Stimulated activated CD8-positive, alpha-beta memory T cell treated with anti-CD3 and anti-CD28 coated beads, Interleukin-12 subunit alpha, Interleukin-12 subunit beta, amount 100 ng/mL, for 4 hours (primary cell): ENCODE data around the gene LRRFIP1.
"Not testable (repeated sequence)": the region's sequence is repeated elsewhere in the genome, so short reads cannot be mapped to it uniquely, and the experiment has no call there.

ENCODE experiments used
- DNase-seq: peaks from one replicate; pipeline ENCODE4 v3.0.0-alpha.2; 2020; ENCODE audit warnings: low read depth

LRRFIP1 gene

GRCh38 chr2:237664151-237664550 is 36.8 kb downstream of the LRRFIP1 start:
- DNase-seq = no peak

GRCh38 chr2:237665713-237666143 is 38.3 kb downstream of the LRRFIP1 start:
- no peak for DNase-seq

DNA sequence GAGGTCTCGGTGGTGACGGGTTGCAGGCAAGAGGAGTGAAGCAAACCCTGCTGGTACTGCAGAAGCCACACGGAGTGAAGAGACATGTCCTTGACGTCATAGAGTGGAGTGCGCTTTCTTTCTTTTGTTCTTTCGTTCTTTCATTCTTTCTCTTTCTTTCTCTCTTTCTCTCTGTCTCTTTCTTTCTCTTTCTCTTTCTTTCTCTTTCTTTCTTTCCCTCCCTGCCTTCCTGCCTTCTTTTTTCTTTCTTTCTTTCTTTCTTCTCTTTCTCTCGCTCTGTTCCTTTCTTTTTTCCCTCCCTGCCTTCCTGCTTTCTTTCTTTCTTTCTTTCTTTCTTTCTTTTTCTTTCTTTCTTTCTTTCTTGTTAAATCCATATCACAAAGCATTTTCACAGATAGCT is 39.2 kb downstream of the LRRFIP1 start:
- no peak for DNase-seq

- DNase-seq = not testable (repeated sequence)
These were observed 39.7 kb downstream of the LRRFIP1 start for GRCh38 chr2:237667050-237667576.

DNA sequence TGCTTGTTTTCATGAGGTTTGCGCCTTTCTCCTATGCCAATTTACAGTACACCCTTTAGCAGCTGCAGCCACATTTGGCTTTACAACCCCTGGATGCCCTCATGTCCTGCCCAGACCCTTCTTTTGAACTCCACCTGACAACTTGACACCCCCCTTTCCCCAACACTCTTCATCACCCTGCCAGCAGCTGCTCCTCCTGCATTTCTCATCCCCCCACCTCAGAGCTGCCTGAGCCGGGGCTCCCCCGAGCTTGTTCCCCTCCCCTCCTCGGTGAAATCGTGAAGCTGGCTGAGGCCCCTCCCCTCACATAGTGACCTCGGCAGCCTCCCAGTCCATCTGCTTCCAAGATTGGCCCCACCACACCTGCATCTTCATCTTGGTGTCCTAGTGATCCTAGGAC is 40.5 kb downstream of the LRRFIP1 start:
- DNase-seq = no peak

DNA sequence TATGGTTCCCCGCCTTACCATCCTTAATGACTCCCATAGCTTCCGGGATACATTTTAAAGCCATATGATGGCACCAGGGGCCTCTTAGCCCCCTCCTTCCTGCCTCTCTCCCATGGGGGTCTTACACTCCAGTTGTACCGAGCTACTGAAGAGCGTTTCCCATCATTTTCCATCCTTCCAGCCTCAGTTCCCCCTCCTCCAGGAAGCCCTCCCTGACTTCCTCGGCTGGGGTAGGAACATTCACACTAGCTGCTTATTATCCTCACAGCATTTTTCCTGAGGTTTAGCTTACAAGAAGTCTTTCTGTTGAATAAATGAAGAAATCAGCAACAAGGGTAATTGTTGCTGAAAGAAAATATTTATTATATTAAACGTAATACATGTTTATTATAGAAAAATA is 41.1 kb downstream of the LRRFIP1 start:
- no peak for DNase-seq

- no peak for DNase-seq
These were observed 41.9 kb downstream of the LRRFIP1 start for GRCh38 chr2:237669283-237669627.

- DNase-seq = no peak
These were observed 42.4 kb downstream of the LRRFIP1 start for GRCh38 chr2:237669628-237670392.

DNA sequence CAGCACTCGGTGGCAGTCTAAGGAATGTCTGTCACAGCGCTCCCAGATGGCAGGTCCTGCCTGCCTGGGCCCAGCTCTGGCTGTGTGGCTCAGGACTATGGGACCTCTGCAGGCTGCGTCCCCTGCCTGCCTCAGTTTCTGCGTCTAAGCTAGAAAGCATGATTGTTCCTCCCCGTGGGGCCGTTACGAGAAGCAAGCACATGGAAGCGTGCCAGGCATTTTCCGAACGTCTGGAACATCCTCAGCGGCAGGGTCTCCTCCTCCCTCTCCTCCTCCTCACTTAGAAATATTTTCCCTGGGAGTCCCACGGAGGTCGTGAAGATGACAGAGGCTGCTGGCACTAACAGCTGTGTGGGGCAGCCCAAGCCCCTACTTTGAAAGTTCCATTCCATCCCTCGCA is 43.3 kb downstream of the LRRFIP1 start:
- DNase-seq = no peak

DNA sequence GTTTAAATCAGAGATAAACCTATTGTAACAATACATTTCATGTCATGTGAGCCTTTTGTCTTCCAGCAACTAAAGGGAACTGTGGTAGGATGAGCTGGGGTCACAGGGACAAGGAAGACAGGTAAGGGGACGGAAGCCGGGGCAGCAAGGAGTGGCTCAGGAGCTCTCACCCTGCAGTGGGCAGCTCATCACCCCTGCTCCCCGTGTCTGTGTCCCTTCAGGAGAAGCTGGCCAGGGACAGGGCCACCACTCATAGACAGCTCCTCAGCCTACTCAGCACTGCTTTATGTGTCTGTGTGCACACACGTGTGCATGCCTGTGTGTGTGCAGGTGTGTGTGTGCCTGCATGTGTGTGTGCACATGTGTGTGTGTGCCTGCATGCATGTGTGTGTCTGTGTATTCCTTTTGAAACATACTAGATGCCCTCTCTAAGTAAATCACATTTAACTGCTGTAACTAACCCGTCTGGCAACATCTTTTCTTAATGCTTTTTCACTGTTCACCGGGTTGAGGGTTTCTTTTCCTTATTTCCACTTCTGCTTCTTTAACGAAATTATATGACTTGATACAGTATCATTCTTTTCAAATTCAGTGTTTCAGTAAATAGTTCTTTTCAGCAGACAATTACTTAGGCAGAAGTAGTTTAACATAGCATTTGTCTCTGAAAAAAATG is 44.2 kb downstream of the LRRFIP1 start:
- DNase-seq = no peak

- DNase-seq = no peak
These were observed 45.3 kb downstream of the LRRFIP1 start for GRCh38 chr2:237672731-237673129.

DNA sequence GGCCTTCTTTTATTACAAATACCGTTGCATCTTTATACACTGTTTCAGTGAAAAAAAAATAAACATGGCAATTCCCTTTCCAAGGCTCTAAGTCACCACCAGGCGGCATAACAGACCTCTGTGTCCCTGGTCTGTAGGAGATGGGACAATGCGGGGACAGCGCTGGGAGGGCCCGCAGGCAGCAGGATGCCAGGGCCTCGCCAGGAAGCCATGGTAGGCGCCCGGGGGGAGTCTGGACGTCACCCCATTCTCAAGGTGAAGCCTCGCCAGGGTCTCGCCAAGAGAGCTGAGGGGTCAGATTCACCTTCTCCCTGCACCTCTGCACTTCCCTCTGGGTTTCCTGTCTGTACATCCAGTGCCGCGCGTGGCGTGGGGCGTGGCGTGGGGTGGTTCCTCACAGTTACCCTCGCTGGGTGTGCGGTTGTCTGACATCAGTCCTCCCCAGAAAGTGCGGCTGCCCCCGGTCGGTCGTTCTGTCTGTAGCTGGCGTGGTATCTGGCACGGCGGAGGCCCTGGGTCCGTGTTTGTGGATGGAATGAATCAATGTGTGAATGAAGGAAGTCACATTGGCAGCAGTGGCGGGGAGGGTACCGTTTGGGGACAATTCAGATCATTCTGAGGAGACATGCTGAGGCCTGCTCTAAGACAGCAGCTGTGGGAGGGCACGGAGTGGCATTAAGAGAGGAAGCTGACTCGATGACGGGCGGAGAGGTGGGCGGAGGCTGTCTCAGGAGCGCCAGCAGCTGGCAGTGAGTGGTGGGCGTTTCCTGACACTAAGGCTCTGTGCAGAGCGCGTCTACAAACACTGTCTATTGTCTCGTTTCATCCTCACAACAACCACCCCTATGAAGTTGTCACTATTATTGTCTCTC is 46.0 kb downstream of the LRRFIP1 start:
- peak; percentile 89 for DNase-seq

DNA sequence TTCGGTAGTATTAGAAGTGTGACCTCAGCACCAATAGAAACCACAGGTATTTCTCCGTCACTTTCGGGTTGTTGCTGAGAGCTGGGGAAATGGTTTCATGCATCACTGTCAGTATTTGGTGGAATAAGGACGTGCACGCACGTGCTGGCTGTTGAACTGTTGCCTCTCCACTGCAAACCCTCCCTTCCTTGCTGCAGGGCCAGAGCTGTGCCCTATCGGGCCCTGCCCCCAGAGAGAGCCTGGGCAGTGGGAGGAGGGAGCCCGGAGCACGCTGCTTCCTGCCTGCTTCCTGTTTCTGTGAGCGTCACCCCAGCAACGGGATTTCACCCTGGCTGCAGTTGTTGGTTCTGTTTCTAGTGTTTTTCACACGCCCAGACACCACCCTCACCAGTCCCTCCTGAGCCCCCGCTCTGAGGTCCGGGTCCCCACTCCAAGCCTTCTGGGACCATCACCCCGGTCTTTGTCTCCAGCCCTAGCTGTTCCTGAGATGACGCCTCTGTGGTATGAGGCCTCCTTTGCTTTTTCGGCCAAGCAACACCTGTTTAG is 47.4 kb downstream of the LRRFIP1 start:
- peak; percentile 69 for DNase-seq

GRCh38 chr2:237675316-237675715 is 47.9 kb downstream of the LRRFIP1 start:
- no peak for DNase-seq

- DNase-seq = no peak
These were observed 53.5 kb downstream of the LRRFIP1 start for GRCh38 chr2:237680702-237681478.

GRCh38 chr2:237682151-237682550 is 54.8 kb downstream of the LRRFIP1 start:
- DNase-seq = no peak

- no peak for DNase-seq
These were observed 55.7 kb downstream of the LRRFIP1 start for GRCh38 chr2:237682856-237683670.

DNA sequence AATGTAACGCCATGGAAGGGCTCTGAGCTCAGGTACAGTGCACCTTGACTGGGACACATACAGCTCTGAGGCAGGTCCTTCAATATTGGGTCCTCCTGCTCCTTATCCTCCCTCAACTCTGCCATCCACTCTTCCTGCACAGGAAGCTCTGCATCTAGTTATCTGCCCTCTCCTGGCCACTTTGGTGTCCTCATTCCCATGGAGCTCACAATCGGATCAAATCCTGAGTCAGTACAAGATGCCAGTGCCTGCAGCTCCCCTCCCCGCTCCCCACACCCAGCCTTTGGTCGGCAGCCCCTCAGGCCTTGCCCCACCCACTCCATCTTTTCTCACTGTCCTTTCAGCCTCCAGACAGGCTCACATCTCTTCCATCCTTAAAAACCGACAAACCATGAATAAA is 58.0 kb downstream of the LRRFIP1 start:
- DNase-seq = no peak

GRCh38 chr2:237686659-237687136 is 59.3 kb downstream of the LRRFIP1 start:
- DNase-seq = no peak

DNA sequence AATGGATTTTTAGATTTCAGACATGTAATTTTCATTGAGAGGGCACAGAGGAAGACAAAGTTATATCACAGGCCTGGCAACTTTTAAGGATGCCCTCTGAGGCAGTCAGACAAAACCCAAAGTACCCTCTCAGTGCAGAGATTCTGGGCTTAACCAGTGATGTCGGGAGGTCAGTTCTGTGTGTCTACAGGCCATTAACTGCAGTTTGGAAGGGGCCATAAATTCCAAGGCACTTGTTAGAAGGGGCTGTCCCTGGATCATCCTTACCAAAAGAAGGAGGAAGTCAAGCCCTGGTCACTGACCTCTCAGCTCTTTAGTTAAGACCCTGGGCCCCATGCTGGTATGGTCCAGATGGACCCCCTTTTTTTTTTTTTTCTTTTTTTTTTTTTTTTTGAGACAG is 60.7 kb downstream of the LRRFIP1 start:
- no peak for DNase-seq
